Stimulated activated CD8-positive, alpha-beta memory T cell treated with anti-CD3 and anti-CD28 coated beads, Interleukin-15, amount 100 ng/mL, for 4 hours (primary cell): Measurements from ENCODE around the gene TMEM44.
"Not testable (repeated sequence)": the region's sequence is repeated elsewhere in the genome, so short reads cannot be mapped to it uniquely, and the experiment has no call there.

Experiments used
- DNase-seq, 2 donors: peaks; one replicate each; pipeline ENCODE4 v3.0.0-alpha.2; 2020; ENCODE audit warnings: low read depth in 2 of 2

Gene TMEM44

GRCh38 chr3:194555175-194556062 is 77.8 kb downstream of the TMEM44 start:
- no peak for DNase-seq

GRCh38 chr3:194554473-194555123 is 78.6 kb downstream of the TMEM44 start:
- no peak for DNase-seq

- DNase-seq = no peak
Measured at GRCh38 chr3:194552327-194552949, 80.8 kb downstream of the TMEM44 start.

DNA sequence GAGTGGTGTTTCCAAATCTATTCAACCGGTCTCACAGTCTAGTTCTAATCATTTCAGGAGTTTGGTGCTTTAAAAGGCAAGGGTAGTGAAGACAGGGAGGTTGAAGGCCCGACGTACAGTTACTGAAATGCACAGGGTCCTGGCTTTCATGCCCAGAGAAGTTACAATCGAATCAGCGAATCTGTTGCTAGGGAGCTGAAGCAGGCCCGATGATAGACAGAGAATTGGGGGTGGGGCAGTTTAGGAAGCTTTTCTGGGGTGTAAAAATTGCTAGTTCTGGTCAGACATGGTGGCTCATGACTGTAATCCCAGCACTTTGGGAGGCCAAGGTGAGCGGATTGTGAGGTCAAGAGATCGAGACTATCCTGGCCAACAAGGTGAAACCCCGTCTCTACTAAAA is 83.4 kb downstream of the TMEM44 start:
- DNase-seq = no peak

DNA sequence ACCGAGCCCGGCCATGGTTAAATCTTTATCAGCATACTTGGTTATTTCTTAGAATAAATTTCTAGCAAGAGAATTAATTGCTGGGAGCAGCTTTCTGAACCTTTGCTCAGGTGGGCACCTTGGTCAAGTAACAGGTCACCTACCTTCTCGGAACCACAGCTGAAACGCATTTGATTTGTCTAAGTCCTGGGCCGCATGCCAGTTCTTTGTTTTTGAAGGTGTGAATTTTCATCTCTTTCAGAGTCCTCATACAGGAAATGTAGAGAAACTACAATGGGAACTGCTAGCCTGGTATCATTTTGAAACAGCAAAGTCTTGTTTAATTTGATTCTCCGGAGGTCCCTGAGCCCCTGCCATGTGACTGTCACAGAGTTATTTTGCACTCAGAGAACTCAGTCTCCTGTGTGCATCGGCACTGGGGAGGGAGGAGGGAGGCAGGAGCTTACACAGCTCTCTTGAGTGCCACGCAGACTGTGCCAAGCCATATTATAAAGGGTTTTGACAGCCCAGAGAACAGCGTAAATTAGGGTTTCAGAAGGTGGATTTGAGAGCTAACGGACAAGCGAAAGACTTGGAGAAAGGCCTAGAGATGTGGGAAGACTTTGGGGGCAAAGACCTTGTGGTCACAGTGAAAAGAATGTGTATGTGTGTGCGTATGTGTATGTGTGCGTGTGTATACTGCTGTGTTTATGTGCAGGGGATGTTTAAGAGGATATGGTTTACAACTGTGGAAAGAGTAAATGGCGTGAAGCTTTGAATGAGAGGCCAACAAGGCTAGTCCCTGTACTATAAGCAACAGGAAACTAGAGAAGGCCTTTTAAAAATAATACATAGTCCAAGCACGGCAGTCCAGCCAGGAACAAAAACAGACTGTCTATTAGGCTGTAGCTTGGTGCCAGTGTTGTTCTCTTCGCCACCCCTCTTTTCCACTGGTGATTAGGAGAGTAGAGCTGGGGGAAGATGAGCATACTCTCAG is 84.6 kb downstream of the TMEM44 start:
- no peak for DNase-seq

- no peak for DNase-seq
Measured at GRCh38 chr3:194547042-194547441, 86.2 kb downstream of the TMEM44 start.

GRCh38 chr3:194545538-194545937 is 87.7 kb downstream of the TMEM44 start:
- not testable (repeated sequence) for DNase-seq

DNA sequence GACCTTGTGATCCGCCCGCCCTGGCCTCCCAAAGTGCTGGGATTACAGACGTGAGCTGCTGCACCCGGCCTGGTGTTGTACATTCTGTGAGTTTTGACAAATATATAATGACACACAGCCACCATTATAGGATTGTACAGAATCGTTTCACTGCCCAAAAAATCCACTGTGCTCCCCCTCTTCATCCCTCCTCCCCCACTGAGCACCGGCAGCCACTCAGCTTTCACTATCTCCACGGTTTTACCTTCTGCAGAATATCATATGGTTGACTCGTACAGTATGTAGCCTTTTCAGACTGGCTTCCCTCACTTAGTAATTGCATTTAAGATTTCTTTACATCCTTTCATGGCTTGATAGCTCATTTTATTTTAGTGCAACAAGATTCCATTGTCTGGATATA is 89.7 kb downstream of the TMEM44 start:
- no peak for DNase-seq

- DNase-seq = no peak
Measured at GRCh38 chr3:194541483-194541882, 91.7 kb downstream of the TMEM44 start.

- no peak for DNase-seq
Measured at GRCh38 chr3:194540274-194540905, 92.8 kb downstream of the TMEM44 start.

- DNase-seq = no peak
Measured at GRCh38 chr3:194539498-194539897, 93.7 kb downstream of the TMEM44 start.

DNA sequence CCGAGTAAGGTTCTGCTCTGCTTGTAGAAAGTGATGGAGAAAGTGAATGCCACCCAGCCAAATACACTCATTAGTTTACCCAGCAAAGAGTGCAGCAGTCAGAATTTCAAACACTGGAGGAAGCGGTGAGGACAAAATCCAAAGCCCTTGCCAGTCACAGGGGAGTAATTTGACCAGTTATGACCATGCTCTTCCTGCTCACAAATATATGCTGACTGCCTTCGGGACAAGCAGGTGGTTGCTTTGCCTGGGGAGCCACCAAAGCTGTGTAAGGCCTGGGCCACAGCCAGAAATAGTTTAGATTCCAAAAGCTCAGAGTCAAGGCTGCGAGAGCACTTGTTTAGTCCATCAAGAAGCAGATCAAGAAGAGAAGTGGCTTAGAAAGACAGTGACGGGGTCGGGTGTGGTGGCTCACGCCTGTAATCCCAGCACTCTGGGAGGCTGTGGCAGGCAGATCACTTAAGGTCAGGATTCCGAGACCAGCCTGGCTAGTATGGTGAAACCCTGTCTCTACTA is 95.4 kb downstream of the TMEM44 start:
- no peak for DNase-seq
